Measurements from ENCODE around the gene TDRD10.
A peak's percentile ranks its signal among the peaks of the same experiment; 100 is the strongest.

TDRD10 gene

GRCh38 chr1:154553056-154554030 is 51.3 kb downstream of the TDRD10 start:
- no peak for DNase-seq (ENCODE audit: low read depth in 3 of 3)

- DNase-seq (ENCODE audit: low read depth in 3 of 3): no peak
These were observed 54.4 kb downstream of the TDRD10 start for GRCh38 chr1:154556422-154556821.

GRCh38 chr1:154557248-154557938 is 55.4 kb downstream of the TDRD10 start:
- no peak for DNase-seq (ENCODE audit: low read depth in 3 of 3)

GRCh38 chr1:154557939-154558719 is 56.1 kb downstream of the TDRD10 start, which contains the start of gene UBE2Q1:
UBE2Q1 (minus strand) TSS chr1:154558662; CDS start chr1:154558553, 109 bp downstream.
- DNase-seq (ENCODE audit: low read depth in 3 of 3): no peak

GRCh38 chr1:154558720-154559465 is 56.9 kb downstream of the TDRD10 start:
- DNase-seq (ENCODE audit: low read depth in 3 of 3): peak; percentile 99

GRCh38 chr1:154559466-154560044 is 57.5 kb downstream of the TDRD10 start:
- DNase-seq (ENCODE audit: low read depth in 3 of 3): peak; percentile 66 to 79 (median 75)

- no peak for DNase-seq (ENCODE audit: low read depth in 3 of 3)
These were observed 63.9 kb downstream of the TDRD10 start for GRCh38 chr1:154565876-154566275.

GRCh38 chr1:154567386-154568156 is 65.6 kb downstream of the TDRD10 start, which contains the start of gene CHRNB2:
CHRNB2 (plus strand) TSS chr1:154567778; CDS start chr1:154568045, 267 bp downstream.
- DNase-seq (ENCODE audit: low read depth in 3 of 3): peak; percentile 38 to 70 (median 59)

GRCh38 chr1:154568157-154568815 is 66.3 kb downstream of the TDRD10 start:
- no peak for DNase-seq (ENCODE audit: low read depth in 3 of 3)

GRCh38 chr1:154571244-154571963 is 69.4 kb downstream of the TDRD10 start:
- DNase-seq (ENCODE audit: low read depth in 3 of 3): no peak

GRCh38 chr1:154571964-154572288 is 69.9 kb downstream of the TDRD10 start:
- DNase-seq (ENCODE audit: low read depth in 3 of 3): no peak

GRCh38 chr1:154572468-154573167 is 70.6 kb downstream of the TDRD10 start:
- no peak for DNase-seq (ENCODE audit: low read depth in 3 of 3)

- no peak for DNase-seq (ENCODE audit: low read depth in 3 of 3)
These were observed 71.1 kb downstream of the TDRD10 start for GRCh38 chr1:154573168-154573510.

GRCh38 chr1:154574716-154575115 is 72.7 kb downstream of the TDRD10 start:
- no peak for DNase-seq (ENCODE audit: low read depth in 3 of 3)

- DNase-seq (ENCODE audit: low read depth in 3 of 3): no peak
These were observed 73.3 kb downstream of the TDRD10 start for GRCh38 chr1:154575147-154575927.

GRCh38 chr1:154575951-154576566 is 74.0 kb downstream of the TDRD10 start:
- DNase-seq (ENCODE audit: low read depth in 3 of 3): no peak
